ENCODE results near the gene NEO1. TPM values are rescaled to one million over a fixed set of nuclear protein-coding genes. Genes with fewer than 3 reads are reported as not detected.

The NEO1 gene
- total RNA-seq, 2 experiments from 2014 or later = 4.3 to 4.4 TPM

DNA sequence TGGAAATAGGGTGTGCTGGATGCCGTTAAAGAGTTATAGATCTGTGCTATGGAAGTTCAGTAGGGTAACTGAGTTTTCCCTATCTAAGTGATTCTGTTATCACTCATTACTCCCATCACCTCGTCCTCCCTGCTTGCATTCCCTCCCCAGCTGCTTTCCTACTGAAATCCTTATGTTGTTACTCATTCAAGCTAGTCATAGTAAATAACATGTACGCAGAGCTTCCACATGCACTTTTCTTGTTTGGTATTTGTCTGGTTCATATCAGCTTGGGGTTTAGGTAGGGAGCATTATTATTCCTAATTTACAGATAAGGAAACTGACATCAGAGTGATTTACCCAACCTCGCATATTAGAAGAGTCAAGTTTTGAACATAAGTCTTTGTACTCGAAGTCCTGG, 181.4 kb downstream of the NEO1 start:
- no peaks in the 10 kb centered on the region for H3K36me3 Mint-ChIP-seq (ENCODE audit: low read depth)
- no peak for DNase-seq
- H3K27me3 Mint-ChIP-seq (ENCODE audit: low read depth) = no peaks in the 10 kb centered on the region
- no peak overlapping the region for H3K27ac Mint-ChIP-seq
- H3K9me3 Mint-ChIP-seq = no peaks in the 10 kb centered on the region
- no peaks in the 10 kb centered on the region for H3K4me1 Mint-ChIP-seq (ENCODE audit: low read depth)
- CTCF ChIA-PET = interaction anchor here (0.6 to 1.4 kb wide), 2 partner anchors 10 to 89 kb away, joined by 3 to 10 read pairs; no protein-coding TSS in a partner anchor
- intact Hi-C loops (cut with micrococcal nuclease) = no loop called here
- H3K4me3 Mint-ChIP-seq = no peak overlapping the region

DNA sequence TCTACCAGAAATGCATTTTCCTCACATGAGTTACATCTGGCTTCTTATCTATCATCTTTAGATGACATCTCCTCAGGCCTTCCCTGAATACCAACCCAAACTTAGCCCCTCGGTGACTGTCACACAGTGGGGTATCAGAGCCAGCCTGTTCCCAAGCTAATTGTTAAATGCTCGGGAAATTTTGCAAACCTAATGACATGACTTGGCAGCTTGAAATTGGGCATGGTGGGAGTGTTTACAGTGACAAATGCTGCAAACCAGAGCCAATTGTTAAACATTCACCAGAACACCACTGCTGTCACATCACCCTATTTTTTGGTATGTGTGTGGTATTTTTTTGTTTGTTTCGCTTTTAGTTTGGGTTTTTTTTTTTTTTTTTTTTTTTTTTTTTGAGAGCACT, 185.6 kb downstream of the NEO1 start:
- Mint-ChIP-seq H3K27me3 (ENCODE audit: low read depth) (no peaks in the 10 kb centered on the region), H3K9me3 (no peaks in the 10 kb centered on the region), H3K4me3 (no peak overlapping the region), H3K4me1 (ENCODE audit: low read depth) (no peaks in the 10 kb centered on the region), H3K36me3 (ENCODE audit: low read depth) (no peaks in the 10 kb centered on the region), H3K27ac (no peak overlapping the region)
- CTCF ChIA-PET = interaction anchor here (0.6 to 1.4 kb wide), 4 partner anchors 36 to 668 kb away, joined by 3 to 8 read pairs (median 5); no protein-coding TSS in a partner anchor
- DNase-seq = no peak
- intact Hi-C loops (cut with micrococcal nuclease) = no loop called here

DNA sequence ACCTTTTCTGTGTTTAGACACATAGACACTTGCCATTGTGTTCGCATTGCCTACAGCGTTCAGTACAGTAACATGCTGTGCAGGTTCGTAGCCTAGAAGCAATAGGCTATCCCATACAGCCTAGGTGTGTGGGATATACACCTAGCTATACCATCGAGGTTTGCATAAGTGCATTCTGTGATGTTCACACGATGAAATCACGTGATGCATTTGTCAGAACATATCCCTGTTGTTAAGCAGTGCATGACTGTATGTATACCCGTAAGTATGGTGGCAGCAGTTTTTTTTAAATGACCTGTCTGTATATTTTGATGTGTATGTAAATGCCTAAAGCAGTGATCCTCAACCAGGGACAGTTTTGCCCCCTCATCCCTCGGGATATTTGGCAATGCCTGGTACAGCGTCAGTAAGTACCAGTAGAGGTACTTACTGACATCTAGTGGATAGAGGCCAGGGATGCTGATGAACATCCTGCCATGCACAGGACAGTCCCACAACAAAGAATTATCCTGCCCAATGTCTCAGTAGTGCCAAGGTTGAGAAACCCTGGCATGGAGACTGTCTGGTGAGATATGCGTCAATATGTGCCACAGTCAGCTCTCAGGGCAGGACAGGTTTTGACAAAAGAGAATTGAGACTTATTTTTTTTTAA, 187.4 kb downstream of the NEO1 start:
- intact Hi-C loops (cut with micrococcal nuclease) = loop anchor here (5.0 kb wide), 3 partner anchors 187 to 517 kb away; partner anchors contain the start of genes ADPGK and NEO1
- no peaks in the 10 kb centered on the region for H3K27me3 Mint-ChIP-seq (ENCODE audit: low read depth)
- CTCF ChIA-PET = interaction anchor here (0.6 to 2.8 kb wide), 5 partner anchors 8 to 466 kb away, joined by 3 to 21 read pairs (median 3); no protein-coding TSS in a partner anchor
- no peak for DNase-seq
- H3K4me1 Mint-ChIP-seq (ENCODE audit: low read depth) = no peaks in the 10 kb centered on the region
- no peak overlapping the region for H3K27ac Mint-ChIP-seq
- no peaks in the 10 kb centered on the region for H3K36me3 Mint-ChIP-seq (ENCODE audit: low read depth)
- H3K9me3 Mint-ChIP-seq = no peaks in the 10 kb centered on the region
- no peak overlapping the region for H3K4me3 Mint-ChIP-seq

DNA sequence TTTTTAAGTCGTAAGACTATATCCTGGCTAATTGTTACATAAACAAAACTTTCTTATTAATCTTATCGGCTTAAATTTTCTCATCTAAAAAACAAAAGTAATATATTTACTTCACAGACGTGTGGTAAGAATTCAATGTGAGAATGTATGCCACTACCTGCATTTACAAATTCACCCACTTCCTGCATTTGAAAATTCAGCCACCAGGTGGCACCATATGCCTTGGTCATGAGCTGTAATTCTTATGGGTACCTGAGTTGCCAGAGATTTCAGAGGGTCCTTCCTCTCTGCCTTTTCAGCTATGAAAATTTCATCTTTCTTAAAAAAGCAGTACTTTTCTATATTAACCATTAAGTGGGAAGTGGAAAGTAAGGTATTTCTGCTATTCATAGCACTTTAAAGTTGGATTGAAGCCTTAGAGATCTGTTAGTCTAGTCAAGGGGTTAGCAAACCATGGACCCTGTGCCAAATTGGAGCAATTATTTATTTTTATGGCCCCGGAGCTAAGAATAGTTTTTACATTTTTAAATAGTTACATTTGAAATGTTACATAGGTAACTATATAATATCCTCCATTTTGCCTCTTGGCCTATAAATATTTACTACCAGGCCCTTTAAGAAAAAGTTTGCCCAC, 188.7 kb downstream of the NEO1 start:
- CTCF ChIA-PET = interaction anchor here (0.6 to 2.8 kb wide), 20 partner anchors 8 to 519 kb away, joined by 3 to 21 read pairs (median 4); no protein-coding TSS in a partner anchor
- DNase-seq = peak; percentile 89
- Mint-ChIP-seq H3K36me3 (ENCODE audit: low read depth) (no peaks in the 10 kb centered on the region), H3K27ac (no peak overlapping the region), H3K9me3 (no peaks in the 10 kb centered on the region), H3K4me3 (no peak overlapping the region), H3K4me1 (ENCODE audit: low read depth) (no peaks in the 10 kb centered on the region), H3K27me3 (ENCODE audit: low read depth) (no peaks in the 10 kb centered on the region)
- intact Hi-C loops (cut with micrococcal nuclease) = loop anchor here (1.0 to 5.0 kb wide), 6 partner anchors 32 to 519 kb away; partner anchors contain the start of genes ADPGK, NEO1 and NPTN

DNA sequence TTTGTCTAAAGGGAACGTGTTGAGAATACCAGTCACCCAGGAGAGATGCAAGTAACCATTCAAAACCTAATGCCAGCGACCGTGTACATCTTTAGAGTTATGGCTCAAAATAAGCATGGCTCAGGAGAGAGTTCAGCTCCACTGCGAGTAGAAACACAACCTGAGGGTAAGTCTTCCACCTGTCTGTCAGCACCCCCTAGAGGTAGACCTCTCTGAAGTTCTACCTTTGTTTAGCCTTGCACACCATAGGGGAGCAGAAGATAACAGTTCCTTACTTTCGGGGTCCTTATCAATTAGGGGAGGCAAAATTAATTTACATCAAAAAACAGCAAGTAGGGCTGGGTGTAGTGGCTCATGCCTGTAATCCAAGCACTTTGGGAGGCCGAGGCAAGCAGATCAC, 192.1 kb downstream of the NEO1 start:
- Mint-ChIP-seq H3K27ac (no peak overlapping the region), H3K4me3 (no peak overlapping the region), H3K36me3 (ENCODE audit: low read depth) (no peaks in the 10 kb centered on the region), H3K4me1 (ENCODE audit: low read depth) (peaks cover 2% of the 10 kb centered on the region), H3K9me3 (no peaks in the 10 kb centered on the region), H3K27me3 (ENCODE audit: low read depth) (no peaks in the 10 kb centered on the region)
- CTCF ChIA-PET = interaction anchor here (0.8 to 2.4 kb wide), 4 partner anchors 11 to 30 kb away, joined by 3 to 10 read pairs (median 5); no protein-coding TSS in a partner anchor
- peak; percentile 36 for DNase-seq
- intact Hi-C loops (cut with micrococcal nuclease) = loop anchor here (2.0 to 5.0 kb wide), 4 partner anchors 192 to 522 kb away; partner anchors contain the start of genes ADPGK and NEO1

DNA sequence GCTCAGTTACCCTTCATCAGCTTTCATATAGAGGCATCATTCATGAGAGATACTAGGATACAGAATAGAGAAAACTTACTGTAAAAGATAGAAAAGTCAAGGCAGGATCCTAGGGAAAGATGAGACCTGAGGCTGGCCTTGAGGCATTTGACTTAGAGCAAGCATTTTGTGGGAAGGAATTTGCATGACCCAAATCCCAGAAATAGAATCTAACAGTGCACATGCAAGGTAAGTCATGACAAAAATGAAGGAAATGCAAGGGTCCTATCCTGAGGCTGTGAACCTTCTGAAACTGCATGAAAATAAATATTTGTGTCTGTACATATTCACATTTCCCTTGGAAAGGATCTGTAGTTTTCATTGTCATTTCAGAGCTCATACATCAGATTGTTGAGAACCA, 194.2 kb downstream of the NEO1 start:
- Mint-ChIP-seq H3K9me3 (no peaks in the 10 kb centered on the region), H3K27me3 (ENCODE audit: low read depth) (no peaks in the 10 kb centered on the region), H3K27ac (no peak overlapping the region), H3K36me3 (ENCODE audit: low read depth) (no peaks in the 10 kb centered on the region), H3K4me1 (ENCODE audit: low read depth) (peaks cover 2% of the 10 kb centered on the region), H3K4me3 (no peak overlapping the region)
- intact Hi-C loops (cut with micrococcal nuclease) = no loop called here
- CTCF ChIA-PET = interaction anchor here (0.8 to 1.0 kb wide), 2 partner anchors 17 to 473 kb away, joined by 3 read pairs; no protein-coding TSS in a partner anchor
- DNase-seq = no peak

DNA sequence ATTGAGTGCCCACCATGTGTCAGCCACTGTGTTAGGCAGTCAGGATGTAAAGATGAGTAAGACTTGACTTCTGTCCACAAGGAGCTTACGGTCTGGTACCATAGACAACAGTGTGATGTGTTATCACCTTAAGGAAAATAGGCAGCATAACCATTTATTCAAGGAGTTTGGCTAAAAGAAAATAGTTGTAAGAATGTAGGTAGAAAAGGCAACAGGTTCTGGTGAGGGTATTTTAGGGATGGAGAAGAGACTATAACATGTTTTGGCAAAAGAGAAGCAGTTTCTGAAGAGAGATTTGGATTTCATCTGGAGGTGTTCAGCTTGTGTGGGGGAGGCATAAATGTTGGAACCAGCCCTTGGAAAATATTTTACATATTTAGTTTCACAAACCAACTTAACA, 194.6 kb downstream of the NEO1 start:
- H3K9me3 Mint-ChIP-seq = no peaks in the 10 kb centered on the region
- H3K4me1 Mint-ChIP-seq (ENCODE audit: low read depth) = peaks cover 2% of the 10 kb centered on the region
- no peaks in the 10 kb centered on the region for H3K27me3 Mint-ChIP-seq (ENCODE audit: low read depth)
- H3K27ac Mint-ChIP-seq = no peak overlapping the region
- CTCF ChIA-PET = interaction anchor here (1.0 to 1.5 kb wide), 2 partner anchors 17 to 19 kb away, joined by 3 read pairs; no protein-coding TSS in a partner anchor
- no peak overlapping the region for H3K4me3 Mint-ChIP-seq
- H3K36me3 Mint-ChIP-seq (ENCODE audit: low read depth) = no peaks in the 10 kb centered on the region
- intact Hi-C loops (cut with micrococcal nuclease) = no loop called here
- no peak for DNase-seq

DNA sequence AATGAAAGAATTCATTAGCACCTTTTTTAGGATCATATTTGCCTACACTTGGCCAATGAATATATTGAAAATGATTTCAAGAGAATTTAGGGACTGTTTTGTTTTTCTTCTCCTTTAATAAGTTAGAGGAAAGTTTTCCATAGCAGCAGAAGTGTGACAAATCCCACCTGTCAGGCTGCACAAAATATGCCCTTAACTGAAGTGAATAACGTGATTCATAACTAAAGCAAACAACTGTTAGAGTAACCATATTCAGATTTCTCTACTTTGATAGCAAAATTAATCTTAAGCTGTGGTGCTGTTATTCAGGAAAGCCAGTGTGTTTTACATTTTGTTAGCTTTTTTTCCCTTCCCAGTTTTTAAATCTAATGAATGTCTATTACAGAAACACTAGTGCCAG, 195.1 kb downstream of the NEO1 start:
- Mint-ChIP-seq H3K9me3 (no peaks in the 10 kb centered on the region), H3K4me1 (ENCODE audit: low read depth) (peaks cover 2% of the 10 kb centered on the region), H3K36me3 (ENCODE audit: low read depth) (no peaks in the 10 kb centered on the region), H3K4me3 (no peak overlapping the region), H3K27ac (no peak overlapping the region), H3K27me3 (ENCODE audit: low read depth) (no peaks in the 10 kb centered on the region)
- no peak for DNase-seq
- intact Hi-C loops (cut with micrococcal nuclease) = no loop called here
- CTCF ChIA-PET = interaction anchor here (0.6 to 1.5 kb wide), 3 partner anchors 18 to 179 kb away, joined by 3 read pairs; no protein-coding TSS in a partner anchor

DNA sequence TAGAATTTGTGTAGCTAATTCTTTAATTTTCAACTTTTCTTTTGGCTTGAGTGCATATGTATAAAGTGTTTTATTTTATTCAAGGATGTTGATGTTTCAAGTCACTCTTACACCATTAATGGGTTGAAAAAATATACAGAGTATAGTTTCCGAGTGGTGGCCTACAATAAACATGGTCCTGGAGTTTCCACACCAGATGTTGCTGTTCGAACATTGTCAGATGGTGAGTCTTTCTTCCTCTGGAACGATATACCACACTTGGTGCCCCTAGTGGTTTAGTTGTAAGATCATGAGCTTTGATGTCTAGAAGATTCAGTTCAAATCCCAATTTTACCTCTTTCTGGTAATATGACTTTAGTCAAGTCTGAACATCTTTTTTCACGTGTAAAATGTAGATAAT, 197.2 kb downstream of the NEO1 start:
- CTCF ChIA-PET = interaction anchor here (0.7 kb wide), 1 partner anchor 1041 kb away, joined by 5 read pairs; no protein-coding TSS in a partner anchor
- DNase-seq = no peak
- Mint-ChIP-seq H3K4me1 (ENCODE audit: low read depth) (peaks cover 2% of the 10 kb centered on the region), H3K27me3 (ENCODE audit: low read depth) (no peaks in the 10 kb centered on the region), H3K27ac (no peak overlapping the region), H3K4me3 (no peak overlapping the region), H3K36me3 (ENCODE audit: low read depth) (no peaks in the 10 kb centered on the region), H3K9me3 (no peaks in the 10 kb centered on the region)
- intact Hi-C loops (cut with micrococcal nuclease) = no loop called here

DNA sequence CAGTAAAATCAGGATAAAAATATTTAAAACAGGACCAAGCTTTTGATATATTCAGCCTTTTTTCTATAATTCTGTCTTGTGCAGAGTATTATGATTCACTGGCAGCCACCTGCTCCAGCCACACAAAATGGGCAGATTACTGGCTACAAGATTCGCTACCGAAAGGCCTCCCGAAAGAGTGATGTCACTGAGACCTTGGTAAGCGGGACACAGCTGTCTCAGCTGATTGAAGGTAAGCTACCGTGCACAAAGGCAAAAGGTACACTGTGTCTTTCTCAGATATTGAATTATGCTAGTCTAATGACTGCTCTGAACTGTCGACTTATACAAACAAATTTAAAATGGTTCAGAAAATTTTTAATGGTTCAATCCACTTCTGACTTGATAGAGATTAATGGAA, 202.3 kb downstream of the NEO1 start:
- no peaks in the 10 kb centered on the region for H3K27me3 Mint-ChIP-seq (ENCODE audit: low read depth)
- no peaks in the 10 kb centered on the region for H3K4me1 Mint-ChIP-seq (ENCODE audit: low read depth)
- no peak overlapping the region for H3K27ac Mint-ChIP-seq
- H3K9me3 Mint-ChIP-seq = no peaks in the 10 kb centered on the region
- intact Hi-C loops (cut with micrococcal nuclease) = no loop called here
- CTCF ChIA-PET = interaction anchor here (0.7 to 3.1 kb wide), 2 partner anchors 10 to 655 kb away, joined by 3 to 16 read pairs; no protein-coding TSS in a partner anchor
- H3K4me3 Mint-ChIP-seq = no peak overlapping the region
- no peak for DNase-seq
- H3K36me3 Mint-ChIP-seq (ENCODE audit: low read depth) = peaks cover 5% of the 10 kb centered on the region

DNA sequence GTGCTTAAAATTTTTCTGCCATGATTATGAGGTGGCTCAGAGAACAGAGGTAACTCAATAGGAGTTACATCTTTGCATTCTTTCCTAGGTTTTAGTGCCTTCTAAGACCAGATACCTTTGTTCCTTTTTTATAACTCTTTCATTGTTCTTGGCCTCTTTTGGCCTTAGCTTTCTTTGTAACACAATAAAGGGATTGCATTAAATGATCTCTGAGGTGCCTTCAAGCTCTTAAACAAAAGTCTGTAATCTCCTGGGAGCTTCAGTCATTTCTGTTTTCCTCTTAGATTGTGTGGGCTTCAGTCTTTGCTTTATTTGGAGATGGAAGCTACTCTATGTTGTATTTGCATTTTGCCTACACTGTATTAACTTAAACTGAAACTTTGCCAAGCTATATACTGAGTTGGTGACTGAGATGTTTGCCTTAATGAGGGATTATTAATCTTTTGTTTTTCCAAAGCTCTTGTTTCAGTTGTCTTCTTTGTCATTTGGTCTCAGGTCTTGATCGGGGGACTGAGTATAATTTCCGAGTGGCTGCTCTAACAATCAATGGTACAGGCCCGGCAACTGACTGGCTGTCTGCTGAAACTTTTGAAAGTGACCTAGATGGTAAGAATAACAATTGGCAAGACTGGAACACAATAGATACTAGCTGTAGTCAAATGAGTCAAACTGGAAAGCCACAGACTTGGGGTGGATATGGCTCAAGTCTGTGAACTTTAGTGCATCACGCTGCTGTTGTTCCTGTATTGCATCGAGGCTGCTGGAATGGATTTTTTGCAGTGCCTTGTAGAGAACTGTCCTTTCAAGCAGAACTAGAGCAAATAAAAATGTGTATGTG, 206.2 kb downstream of the NEO1 start:
- Mint-ChIP-seq H3K4me3 (no peak overlapping the region), H3K27me3 (ENCODE audit: low read depth) (no peaks in the 10 kb centered on the region), H3K9me3 (no peaks in the 10 kb centered on the region), H3K4me1 (ENCODE audit: low read depth) (no peaks in the 10 kb centered on the region), H3K36me3 (ENCODE audit: low read depth) (peaks cover 8% of the 10 kb centered on the region), H3K27ac (no peak overlapping the region)
- CTCF ChIA-PET = interaction anchor here (0.8 to 1.1 kb wide), 2 partner anchors 14 to 15 kb away, joined by 3 to 4 read pairs; no protein-coding TSS in a partner anchor
- intact Hi-C loops (cut with micrococcal nuclease) = no loop called here
- DNase-seq = no peak
